Body of pancreas (tissue), 4 donors: ENCODE results near the gene GALNT16.

Experiments used
- POLR2A ChIP-seq, 3 donors: fragments of 450-650 bp; IDR thresholded peaks; one replicate each; pipeline ENCODE4 v1.6.1; 2016; ENCODE audit warnings: antibody characterized with exemption in 3 of 3, mild to moderate bottlenecking in 2 of 3
- TF ChIP-seq, protein P1 (sequence below), 7 experiments: fragments of 450-650 bp in 4 of 7; fragments of 200-600 bp in 3 of 7; sonication (generic) in 3 of 7; IDR thresholded peaks; one replicate each; pipeline ENCODE4 v1.5.1; 2016 to 2019; ENCODE audit warnings: antibody characterized with exemption in 7 of 7

DNA sequence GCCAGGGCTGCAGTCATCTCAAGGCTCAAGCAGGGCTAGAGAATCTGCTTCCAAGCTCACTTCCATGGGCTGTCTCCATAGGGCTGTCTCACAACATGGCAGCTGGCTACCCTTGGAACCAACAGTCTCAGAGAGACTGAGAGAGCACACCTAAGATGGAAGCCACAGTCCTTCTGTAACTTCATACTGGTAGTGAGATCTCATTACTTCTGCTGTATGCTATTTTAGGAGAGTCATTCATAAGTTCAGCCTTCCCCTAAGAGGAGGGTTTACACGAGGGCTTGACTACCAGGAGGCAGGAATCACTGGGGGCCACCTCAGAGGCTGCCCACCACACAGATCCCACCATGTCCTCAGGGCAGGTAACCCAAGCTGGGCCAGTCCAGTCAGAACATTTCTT, 108.4 kb downstream of the GALNT16 start:
- TF ChIP-seq, protein P1, sequence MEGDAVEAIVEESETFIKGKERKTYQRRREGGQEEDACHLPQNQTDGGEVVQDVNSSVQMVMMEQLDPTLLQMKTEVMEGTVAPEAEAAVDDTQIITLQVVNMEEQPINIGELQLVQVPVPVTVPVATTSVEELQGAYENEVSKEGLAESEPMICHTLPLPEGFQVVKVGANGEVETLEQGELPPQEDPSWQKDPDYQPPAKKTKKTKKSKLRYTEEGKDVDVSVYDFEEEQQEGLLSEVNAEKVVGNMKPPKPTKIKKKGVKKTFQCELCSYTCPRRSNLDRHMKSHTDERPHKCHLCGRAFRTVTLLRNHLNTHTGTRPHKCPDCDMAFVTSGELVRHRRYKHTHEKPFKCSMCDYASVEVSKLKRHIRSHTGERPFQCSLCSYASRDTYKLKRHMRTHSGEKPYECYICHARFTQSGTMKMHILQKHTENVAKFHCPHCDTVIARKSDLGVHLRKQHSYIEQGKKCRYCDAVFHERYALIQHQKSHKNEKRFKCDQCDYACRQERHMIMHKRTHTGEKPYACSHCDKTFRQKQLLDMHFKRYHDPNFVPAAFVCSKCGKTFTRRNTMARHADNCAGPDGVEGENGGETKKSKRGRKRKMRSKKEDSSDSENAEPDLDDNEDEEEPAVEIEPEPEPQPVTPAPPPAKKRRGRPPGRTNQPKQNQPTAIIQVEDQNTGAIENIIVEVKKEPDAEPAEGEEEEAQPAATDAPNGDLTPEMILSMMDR (IDR thresholded peaks at IDR 0.05) = no peak
- no peak for TF ChIP-seq POLR2A (IDR thresholded peaks at IDR 0.05)
